HG03439 (cell line): Measurements from ENCODE around the gene CKS2.
A peak's percentile ranks its signal among the peaks of the same experiment; 100 is the strongest.
"Not testable (repeated sequence)": the region's sequence is repeated elsewhere in the genome, so short reads cannot be mapped to it uniquely, and the experiment has no call there.

Experiments used
- ATAC-seq: cut with Tn5 transposase; IDR thresholded peaks from one replicate; pipeline ENCODE4 v1.9.1; 2021; ENCODE audit warnings: mild to moderate bottlenecking, moderate library complexity; ENCODE audit not compliant: unreplicated experiment

Gene CKS2

GRCh38 chr9:89310475-89311345 is at the start of gene CKS2:
TSS of gene CKS2 (plus strand) at chr9:89311195. CDS start at chr9:89311293, 98 bp downstream.
- ATAC-seq = peak; percentile 92

GRCh38 chr9:89273528-89274279 is 37.3 kb upstream of the CKS2 start:
- ATAC-seq = no peak

GRCh38 chr9:89274838-89275237 is 36.2 kb upstream of the CKS2 start:
- ATAC-seq = no peak

- not testable (repeated sequence) for ATAC-seq
These were observed 35.0 kb upstream of the CKS2 start for GRCh38 chr9:89276040-89276439.

- ATAC-seq = no peak
These were observed 34.0 kb upstream of the CKS2 start for GRCh38 chr9:89277043-89277442.

- no peak for ATAC-seq
These were observed 33.5 kb upstream of the CKS2 start for GRCh38 chr9:89277454-89277853.

- ATAC-seq = no peak
These were observed 32.4 kb upstream of the CKS2 start for GRCh38 chr9:89278551-89278950.

- ATAC-seq = no peak
These were observed 31.8 kb upstream of the CKS2 start for GRCh38 chr9:89278997-89279739.

GRCh38 chr9:89281106-89281505 is 29.9 kb upstream of the CKS2 start:
- no peak for ATAC-seq

GRCh38 chr9:89282248-89282968 is 28.6 kb upstream of the CKS2 start:
- ATAC-seq = not testable (repeated sequence)

- no peak for ATAC-seq
These were observed 26.9 kb upstream of the CKS2 start for GRCh38 chr9:89284076-89284475.

- ATAC-seq = no peak
These were observed 19.3 kb upstream of the CKS2 start for GRCh38 chr9:89291741-89292140.

- ATAC-seq = no peak
These were observed 18.0 kb upstream of the CKS2 start for GRCh38 chr9:89293014-89293413.

- no peak for ATAC-seq
These were observed 15.6 kb upstream of the CKS2 start for GRCh38 chr9:89295400-89295799.

- ATAC-seq = not testable (repeated sequence)
These were observed 9.0 kb upstream of the CKS2 start for GRCh38 chr9:89301996-89302395.

- no peak for ATAC-seq
These were observed 6.8 kb upstream of the CKS2 start for GRCh38 chr9:89304020-89304833.

- no peak for ATAC-seq
These were observed 6.2 kb upstream of the CKS2 start for GRCh38 chr9:89304834-89305188.

- ATAC-seq = no peak
These were observed 5.1 kb upstream of the CKS2 start for GRCh38 chr9:89305868-89306267.

GRCh38 chr9:89309166-89309565 is 1.8 kb upstream of the CKS2 start:
- ATAC-seq = no peak
